Activated gamma-delta T cell treated with anti-CD3 and anti-CD28 coated beads, Interleukin-2, amount 50 U/mL, for 16 hours (primary cell): ENCODE results near the gene PRMT7.

Experiments used
- DNase-seq: peaks from one replicate; pipeline ENCODE4 v3.0.0-alpha.2; 2020; ENCODE audit warnings: low read depth

Gene PRMT7

DNA sequence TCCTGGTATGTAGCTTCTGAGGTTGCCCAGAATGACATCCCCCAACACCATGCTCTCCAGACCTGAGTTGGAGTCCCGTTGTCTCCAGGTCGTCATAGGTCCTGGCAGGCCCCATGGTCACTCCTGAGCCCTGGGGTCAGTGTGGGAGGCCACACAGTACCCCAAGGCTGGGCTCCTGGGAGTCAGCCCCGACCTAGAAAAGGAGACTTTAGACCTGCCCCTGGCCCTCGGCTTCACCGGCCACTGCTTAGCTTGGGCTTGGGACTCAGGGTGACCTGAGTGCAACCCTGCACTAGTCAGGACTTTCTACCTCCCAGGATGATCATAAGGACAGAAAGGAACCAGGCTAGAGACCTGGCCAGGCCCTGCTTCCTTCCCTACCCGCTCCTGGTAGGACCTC, 65.8 kb downstream of the PRMT7 start:
- no peak for DNase-seq

DNA sequence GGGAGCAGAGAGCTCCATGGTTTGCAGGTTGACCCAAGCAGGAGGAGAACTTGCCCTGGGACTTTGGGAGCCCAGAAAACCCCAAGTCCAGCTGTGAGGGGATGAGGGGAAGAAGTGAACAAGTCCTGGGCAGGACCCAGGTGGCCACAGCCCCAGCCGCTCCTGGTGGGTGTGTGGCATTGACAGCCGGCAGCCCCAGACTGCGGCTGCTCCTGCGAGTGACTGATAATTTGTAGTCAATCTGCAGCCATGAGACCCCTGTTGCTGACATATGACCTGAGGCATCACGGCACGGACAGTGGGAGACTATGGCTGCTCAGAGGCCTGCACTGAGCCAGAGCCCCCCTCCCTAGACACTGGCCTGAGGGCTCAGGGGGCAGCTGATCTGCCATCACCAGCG, 66.4 kb downstream of the PRMT7 start:
- DNase-seq, result no peak

DNA sequence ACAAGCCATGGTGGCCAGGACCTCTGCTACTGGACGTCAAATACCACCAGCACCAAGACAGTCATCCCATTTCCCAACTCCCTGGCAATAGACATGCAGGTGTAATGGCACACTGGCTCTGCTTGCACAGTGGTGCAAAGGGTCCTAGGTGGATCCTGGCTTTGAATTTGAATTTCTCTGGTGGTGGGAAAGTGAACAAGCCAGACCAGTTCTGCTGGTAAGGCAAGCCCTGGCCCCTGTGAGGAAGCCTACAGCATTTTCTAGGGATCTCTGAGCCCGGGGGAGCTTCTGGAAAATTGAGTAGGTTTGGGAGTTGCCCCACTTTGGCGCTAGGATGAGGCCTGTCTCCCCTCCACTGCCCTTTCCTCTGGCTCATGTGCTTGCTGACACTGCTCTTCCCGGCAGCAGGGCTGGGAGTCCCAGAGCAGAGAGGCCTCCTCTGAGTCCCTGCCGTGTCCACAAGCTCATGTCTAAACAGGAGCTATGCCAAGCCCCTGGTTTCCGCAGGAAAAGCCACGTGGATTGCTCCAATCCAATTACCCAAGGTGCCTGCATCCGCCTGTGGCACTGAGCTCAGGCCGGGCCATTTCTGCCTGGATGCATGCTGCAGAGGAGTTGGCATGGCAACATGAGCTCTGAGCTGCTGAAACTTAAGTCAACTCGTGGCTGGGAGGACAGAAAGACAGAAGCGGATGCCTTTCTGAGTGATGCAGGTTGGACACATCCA, 67.0 kb downstream of the PRMT7 start:
- DNase-seq, result no peak

DNA sequence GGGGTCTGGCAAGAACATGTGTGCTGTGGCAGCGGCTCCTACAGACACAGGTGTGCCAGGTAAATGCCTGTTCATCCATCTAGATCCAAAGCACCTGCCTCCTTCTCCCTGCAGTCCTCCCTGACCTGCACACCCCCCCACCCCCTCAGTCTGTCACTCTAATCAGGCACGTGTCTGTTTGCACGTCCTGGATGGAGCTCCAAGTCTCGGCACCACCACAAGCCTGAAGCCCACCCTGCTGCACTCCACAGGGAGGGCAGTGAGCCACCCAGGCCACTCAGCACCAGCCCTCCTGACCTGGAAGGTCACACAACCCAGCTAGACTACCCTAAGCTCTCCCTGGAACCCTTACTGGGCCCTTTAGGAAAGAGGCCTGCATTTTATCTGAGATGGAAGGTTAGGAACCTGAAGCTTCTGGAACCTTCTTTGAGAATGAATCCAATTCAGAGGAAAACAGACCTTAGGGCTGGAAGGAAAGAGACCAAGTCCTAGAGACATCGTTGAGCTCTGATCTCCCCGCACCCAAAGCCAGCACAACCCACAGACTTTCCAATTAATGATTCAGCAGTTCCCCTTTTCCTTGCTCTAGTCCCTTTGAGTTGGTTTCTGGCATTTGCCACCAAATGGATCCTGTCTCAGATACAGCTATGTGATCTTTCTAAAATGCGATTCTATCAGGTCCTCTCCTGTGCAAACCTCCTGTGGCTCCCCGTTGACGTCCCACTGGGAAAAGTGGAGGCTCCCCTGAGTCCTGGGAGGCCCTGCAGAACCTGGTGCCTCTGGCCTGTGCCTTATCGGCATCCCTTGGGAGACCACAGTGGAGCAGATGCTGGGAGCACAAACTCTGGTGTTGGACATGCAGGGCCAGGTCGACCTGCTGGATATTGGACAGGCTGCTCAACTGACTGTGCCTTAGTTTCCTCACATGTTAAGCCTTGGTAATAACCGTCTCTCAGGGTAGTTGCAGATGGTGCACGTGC, 67.9 kb downstream of the PRMT7 start:
- no peak for DNase-seq

DNA sequence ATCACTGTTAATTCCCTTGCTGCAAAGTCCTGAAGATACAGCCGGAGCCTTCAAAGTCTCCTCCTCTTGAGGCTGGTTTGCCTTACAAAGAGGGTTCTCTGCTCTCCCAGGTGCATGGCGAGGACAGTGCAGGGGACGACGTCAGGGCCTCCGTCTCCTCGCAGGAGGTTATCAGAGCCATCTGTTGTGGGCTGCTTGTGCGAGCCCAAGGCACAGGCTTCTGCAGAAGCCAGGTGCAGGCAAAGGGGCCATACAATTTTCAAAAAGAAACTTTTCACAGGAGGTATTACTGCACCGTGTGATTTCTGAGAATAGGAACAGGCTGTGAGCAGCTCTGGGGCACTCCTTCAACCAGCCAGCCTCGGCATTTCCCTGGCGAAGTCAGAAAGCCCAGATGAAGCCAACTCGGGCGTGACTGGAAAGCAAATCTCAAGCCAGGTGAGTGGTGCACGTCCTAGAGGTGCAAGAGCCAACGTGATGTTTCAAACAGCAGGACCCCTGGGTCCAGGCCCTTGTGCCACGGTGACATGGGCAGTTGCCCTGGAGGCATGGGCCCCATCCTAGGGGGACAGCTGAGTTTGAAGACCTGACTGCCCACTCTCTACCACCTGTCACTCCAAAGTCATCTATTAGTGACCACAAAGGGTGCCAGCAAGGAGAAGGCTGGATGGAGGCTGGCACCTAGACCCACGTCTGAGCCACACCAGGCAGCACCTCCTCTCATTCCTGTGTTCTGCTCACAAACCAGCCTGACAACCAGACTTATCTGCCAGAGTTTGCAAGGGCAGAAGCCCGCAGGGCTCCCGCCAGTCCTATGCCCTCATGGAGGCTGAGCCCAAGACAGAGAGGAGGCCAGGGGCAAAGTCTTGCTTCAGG, 68.9 kb downstream of the PRMT7 start:
- DNase-seq, result no peak

DNA sequence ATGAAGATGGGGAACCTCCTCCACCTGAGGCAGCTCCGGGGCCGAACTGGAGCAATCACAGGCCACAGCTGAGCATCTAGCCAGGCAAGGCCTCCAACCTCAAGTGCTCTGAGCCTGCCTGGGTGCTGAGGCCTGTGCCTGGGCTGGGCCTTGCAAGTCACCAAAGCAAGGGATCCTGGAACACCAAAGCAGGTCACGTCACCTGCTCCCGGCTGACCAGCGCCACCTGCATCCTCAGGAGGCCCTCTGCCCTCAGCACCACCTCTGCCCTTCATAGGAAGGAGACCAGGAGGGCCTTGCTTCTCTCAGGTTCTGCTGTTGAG, 69.5 kb downstream of the PRMT7 start:
- DNase-seq, result no peak

DNA sequence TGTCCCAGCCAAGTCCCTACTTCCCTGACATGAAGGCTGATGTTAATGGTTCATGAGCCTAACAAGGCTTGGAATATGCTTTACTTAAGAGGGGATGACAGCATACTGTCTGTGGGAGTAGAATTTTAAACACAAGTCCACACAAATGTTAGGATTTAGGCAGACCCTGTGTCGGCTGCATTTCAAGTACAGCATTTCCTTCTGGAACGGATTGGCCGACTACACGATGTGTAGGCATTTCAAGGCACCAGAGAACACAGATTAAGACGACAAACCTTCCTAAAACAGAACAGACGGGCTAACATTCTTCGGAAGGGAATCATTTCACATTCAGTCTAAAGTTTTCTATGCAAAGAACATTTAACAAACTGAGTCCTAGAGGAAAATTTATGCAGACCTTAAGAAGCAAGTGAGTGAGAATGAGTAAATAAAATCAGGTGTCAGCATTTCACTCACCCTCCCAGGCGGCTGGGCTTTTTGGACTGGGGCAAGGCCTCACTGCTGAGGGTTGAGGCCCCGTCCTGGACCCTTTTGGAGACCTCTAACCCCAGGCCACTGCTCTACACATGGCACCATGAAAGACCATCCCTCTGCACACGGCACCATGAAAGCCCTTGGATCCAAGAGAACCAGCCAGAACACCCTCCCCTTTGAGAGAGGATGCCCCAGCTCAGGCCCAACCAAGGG, 70.0 kb downstream of the PRMT7 start:
- no peak for DNase-seq

DNA sequence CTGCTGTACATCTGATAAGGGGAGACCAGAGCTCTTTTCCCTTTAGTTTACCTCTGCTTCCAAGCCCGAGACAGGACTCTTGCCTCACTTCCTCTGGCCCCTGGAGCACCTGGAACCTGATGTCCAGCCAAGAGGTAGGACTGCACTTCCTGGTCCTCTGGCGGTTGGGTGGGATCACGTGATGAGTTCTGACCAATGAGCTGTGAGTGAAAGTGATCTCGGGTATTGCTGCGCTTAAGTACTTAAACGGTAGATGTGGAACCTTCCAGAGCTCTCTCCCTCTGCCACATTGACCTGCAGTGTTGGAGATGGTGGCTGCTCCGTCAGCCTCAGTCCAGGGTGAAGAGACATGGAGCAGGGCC, 70.5 kb downstream of the PRMT7 start:
- no peak for DNase-seq

DNA sequence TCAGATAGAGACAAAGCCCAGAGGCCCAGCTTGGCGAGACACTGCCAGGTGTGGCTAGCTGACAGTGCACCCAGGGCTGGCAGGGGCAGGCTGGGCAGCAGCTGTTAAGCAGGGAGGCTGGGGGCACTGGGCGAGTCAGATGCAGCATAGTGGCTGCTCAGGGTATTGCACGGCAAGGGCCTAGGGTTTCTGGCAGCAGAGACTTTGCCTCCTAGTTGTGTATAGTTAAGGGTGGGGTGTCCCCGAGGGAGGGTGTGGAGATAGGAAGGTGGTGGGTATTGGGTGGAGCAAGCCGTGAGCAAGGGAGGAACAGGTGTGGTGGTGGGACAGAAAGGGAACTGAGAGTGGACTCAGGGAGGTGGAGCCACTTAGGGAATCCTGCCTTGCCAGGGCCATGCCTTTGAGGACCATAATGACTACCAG, 71.5 kb downstream of the PRMT7 start:
- no peak for DNase-seq

DNA sequence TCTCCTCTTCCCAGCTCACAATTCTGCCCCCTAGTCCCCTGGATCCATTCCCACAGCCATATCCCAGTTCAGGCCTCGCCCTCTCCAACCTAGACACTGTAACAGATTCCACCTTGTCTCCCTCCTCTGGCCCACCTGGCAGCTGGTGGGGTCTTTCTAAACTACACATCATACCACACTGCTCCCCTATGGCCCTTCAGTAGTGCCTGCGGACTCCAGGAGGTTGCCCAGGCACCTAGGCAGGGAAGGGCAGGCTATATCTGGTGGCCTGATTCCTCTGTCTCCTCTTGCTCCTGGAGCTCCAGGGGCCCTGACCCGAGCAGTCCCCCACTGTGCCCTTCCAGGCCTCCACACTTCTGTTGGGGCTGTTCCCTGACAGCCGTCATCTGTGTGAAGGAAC, 73.0 kb downstream of the PRMT7 start:
- DNase-seq, result no peak

DNA sequence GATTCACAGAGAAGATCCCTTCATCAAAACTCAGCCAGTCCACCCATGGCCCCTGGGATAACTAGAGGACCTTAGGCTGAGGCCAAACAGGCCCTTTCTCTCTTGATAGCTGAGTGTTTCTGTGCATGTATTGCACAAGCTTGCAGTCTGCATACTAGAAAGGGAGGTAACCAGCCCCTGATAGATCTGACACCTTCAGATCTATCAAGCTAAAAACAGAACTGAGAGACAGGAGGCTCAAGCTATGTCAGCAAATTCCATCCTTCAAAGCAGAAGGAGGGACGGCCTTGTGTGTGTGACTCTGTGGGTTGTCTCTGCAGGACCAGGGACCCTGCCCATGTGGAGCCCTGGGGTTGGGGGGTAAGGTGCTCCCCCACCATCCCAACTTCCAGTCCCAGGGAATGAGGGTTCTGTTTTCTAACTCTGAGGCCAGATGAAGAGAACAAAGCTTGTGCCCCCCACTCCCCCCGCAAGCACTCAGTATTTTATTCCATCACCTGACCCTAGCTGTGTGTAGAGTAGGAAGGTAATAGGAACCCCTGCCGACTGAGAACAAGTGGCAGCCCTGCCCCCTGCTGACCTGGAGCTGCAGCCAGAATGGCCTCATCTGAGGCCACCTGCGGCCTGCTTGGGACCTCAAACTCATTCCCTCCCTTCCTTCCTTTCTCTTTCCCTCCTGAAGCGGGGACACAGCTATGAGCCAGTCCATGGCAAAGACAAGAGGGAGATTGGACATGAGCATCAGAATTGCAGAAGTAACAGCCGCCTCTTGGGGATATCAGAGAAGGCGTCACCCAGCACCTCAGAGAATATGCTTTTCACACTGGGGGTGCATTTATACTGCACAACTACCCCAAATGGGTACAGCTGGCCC, 73.7 kb downstream of the PRMT7 start:
- DNase-seq, result no peak

DNA sequence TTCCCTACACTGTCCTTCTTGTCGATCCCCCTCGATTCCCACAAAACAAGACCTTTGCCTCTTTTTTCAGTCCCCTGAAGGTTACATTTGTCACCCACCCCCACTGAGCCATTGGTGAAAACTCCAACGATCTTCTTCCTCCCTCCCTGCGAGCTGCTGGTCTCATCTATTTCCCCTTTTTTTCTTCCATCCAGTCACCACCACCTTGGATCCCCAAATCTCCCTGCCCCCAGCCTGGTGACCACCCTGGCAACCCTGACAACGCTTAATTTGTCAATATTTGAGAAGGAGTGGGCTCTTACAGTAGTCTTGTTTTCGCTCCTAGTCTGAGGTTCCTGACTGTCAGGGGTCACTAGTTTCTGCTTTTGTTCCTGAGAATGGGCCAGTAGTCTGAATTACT, 74.6 kb downstream of the PRMT7 start:
- DNase-seq, result no peak

DNA sequence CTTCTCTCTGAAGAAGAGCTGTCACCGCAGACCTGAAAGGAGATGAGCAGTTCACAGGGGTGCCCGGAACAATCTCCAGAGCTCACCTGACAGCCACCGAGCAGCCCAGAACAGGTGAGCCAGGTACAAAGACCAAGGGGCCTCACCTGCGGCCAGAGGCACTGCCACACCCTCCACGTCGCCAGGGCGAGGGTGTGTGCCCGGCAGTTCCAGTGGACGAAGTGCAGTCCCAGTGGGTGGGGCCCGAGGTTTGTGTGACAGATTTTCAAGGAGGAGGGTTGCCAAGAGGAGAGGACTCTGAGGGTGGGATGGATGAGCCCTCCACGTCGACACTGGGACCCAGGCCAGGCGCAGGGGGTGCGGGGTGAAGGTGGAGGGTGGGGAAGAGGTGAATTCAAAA, 75.8 kb downstream of the PRMT7 start:
- no peak for DNase-seq

DNA sequence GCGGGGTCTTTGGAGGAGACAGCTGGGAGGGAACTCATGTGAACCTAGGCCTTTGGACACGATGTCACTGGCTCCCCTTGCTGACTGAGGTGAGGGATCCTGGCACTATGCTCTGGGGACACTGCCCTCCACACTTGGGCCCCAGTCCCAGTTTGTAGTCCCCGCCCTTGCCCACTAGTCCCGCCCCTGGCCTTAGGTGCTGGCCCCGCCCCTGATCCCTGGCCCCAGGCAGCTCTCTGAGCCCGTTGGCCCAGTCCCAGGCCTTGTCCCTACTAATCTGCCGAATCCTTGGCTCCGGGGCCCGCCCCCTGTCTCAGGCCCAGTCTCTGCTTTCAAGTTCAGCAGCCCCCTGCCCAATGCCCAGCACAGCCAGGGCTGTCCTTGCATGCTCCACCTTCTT, 76.5 kb downstream of the PRMT7 start:
- DNase-seq, result no peak

DNA sequence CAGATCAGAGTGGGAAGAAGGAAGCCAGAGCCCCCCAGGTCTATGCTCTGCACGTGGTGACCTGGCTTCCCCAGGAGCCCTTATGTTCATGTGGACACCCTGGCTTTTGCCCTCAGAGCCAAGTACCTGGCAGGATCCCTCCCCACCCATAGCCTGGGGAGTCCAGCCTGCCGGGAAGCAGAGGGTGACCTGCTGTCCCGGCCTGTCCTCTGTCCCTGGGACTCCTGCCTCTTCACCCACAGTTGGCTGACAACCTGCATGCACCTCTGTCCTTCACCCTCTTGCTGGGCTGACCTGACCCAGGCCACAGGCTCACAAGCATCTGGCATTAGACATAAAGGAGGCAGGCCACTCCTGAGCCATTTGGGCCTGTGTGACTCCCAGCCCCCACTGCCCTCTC, 77.3 kb downstream of the PRMT7 start:
- DNase-seq, result no peak

DNA sequence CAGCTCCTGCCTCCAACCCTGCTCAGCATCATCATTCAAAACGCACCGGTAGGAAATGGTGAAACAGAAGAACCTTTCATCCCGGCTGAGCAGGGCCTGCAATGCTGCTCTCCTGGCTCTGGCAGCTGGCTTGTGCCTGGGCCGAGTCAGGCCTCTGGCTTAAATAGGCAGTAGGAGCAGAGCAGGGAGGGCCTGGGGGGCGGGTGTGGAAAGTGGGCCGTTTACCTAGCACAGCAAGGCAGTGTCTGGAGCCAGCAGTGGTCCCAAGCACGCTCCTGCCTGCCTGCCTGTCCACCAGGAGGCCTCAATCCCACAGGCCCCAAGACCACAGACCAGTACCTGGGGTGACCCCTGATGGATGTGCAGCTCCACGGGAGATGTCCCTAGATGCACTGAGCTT, 78.2 kb downstream of the PRMT7 start:
- no peak for DNase-seq

DNA sequence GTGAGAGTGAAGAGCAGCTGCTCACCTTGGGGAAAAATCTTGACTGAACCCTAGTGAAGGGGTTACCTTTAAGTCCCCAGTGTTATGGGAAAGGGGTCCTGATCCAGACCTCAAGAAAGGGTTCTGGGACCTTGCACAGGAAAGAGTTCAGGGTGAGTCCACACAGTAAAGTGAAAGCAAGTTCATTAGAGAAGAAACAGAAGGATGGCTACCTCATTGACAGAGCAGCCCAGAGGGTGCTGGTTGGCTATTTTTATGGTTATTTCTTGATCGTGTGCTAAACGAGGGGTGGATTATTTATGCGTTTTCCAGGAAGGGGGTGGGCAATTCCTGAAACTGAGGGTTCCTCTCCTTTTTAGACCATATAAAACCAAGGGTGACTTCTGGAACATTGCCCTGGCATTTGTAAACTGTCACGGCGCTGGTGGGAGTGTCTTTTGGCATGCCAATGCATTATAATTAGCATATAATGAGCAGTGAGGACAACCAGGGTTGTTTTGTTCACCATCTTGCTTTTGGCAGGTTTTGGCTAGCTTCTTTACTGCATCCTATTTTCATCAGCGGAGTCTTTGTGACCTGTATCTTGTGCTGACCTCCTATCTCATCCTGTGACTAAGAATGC, 79.0 kb downstream of the PRMT7 start:
- no peak for DNase-seq

DNA sequence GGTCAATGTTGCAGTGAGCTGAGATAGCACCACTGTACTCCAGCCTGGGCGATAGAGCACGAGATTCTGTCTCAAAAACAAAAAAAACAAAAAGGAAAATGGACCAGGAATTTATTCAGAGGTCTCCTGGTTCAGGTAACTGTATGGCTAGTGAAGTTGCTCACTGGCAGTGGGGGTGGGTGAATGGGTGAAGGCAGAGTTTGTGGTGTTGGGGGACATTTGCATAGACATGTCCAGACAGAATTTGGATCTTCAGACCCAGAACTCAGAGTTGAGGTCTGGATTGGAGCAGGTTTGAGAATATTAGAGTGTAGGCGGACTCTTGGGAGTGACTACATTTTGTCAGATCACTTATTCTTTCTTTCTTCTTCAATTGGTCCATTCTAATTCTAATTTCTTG, 82.5 kb downstream of the PRMT7 start:
- DNase-seq, result no peak

DNA sequence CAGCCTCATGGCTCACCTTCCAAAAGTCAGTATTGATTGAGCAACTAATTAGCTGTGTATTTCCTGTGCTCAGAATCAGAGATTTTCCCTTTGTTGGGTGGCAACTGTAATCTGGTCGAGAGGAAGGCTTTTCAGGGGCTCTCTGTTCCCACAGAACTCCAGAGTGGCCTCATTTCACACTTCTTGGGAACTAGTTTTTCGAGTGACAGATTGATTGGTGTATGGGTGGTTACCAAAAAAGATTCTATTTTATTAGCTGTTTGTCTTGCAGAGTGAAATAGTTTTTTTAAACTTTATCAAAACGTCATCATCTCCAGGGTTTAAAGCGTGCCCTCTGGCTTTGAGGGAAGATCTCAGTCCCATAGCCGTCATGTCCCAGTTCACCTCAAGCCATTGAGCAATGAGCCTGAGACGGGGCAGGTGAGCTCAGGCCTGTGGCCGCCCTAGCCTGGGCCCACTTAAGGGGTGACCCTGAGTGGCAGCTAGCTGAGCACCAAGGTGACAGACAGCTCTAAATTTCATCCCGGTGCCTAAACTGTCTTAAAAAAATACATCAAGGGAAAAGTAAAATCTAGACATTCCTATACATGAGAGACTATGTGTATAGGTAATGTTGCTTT, 84.5 kb downstream of the PRMT7 start:
- no peak for DNase-seq

DNA sequence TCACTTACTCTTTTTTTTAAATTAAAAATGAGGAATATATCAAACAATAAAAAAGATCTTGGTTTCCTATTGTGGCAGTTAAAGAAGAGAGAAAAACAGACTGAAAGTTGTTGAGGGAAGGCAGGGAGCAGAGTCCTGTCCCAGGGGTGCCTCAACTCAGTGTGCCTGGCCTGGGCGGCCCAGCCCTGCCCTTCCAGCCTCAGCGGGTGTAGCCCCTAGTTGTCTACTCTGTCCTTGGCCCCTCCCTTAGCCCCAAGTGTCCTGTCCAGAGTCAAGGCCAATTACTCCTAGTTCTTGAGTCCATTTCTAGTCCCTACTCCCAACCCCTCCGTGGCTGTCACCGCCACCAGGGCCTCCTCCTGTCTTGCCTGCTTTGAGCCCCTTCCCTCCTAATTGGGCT, 85.0 kb downstream of the PRMT7 start:
- DNase-seq, result no peak
